PFSK-1 (cell line): Measurements from ENCODE around the gene HSP90AA1.

Experiments
- FOXP2 ChIP-seq: optimal IDR thresholded peaks from 2 replicates; pipeline ENCODE3; 2011; ENCODE audit warnings: borderline replicate concordance, control low read depth, inconsistent platforms; ENCODE audit not compliant: insufficient read depth; ENCODE audit errors: extremely low read length, extremely low read depth
- POLR2AphosphoS5 ChIP-seq: IDR thresholded peaks from 2 replicates; pipeline ENCODE4 v1.6.1; 2012; ENCODE audit warnings: low read depth, mild to moderate bottlenecking, control low read depth, low read length, moderate library complexity
- SIN3A ChIP-seq: IDR thresholded peaks from 2 replicates; pipeline ENCODE4 v1.6.1; 2012; ENCODE audit warnings: mild to moderate bottlenecking, low read length, moderate library complexity, borderline replicate concordance; ENCODE audit not compliant: insufficient read depth
- TAF1 ChIP-seq: IDR thresholded peaks from 2 replicates; pipeline ENCODE4 v1.6.1; 2012; ENCODE audit warnings: low read length, control low read depth, borderline replicate concordance; ENCODE audit not compliant: insufficient read depth
- TF ChIP-seq, protein P1 (sequence below), 2 experiments: IDR thresholded peaks; 2 replicates each; pipeline versions ENCODE4 v1.6.1 to v1.8.0; 2011 to 2012; ENCODE audit warnings: low read depth in 2 of 2, low read length in 2 of 2, control low read depth in 1 of 2, inconsistent platforms in 1 of 2, mild to moderate bottlenecking in 1 of 2, moderate library complexity in 1 of 2; ENCODE audit not compliant: insufficient read depth in 1 of 2

HSP90AA1 gene

DNA sequence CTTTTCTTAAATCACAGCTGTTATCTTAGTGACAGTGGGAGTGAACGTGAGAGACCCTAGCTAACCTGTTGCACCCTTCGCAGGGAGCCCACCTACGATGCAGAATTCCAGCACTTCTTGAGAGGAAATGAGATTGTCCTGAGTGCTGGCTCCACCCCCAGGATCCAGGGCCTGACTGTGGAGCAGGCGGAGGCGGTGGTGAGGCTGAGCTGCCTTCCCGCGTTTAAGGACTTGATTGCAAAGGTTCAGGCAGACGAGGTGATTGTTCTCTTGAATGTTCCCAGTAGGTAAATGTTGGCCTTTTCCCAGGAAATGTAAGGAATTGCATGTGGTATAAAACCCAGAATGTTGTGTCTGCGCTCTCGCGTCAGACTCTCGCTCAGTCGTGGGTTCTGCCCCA lies 46.7 kb downstream of the HSP90AA1 start:
- TF ChIP-seq, protein P1, sequence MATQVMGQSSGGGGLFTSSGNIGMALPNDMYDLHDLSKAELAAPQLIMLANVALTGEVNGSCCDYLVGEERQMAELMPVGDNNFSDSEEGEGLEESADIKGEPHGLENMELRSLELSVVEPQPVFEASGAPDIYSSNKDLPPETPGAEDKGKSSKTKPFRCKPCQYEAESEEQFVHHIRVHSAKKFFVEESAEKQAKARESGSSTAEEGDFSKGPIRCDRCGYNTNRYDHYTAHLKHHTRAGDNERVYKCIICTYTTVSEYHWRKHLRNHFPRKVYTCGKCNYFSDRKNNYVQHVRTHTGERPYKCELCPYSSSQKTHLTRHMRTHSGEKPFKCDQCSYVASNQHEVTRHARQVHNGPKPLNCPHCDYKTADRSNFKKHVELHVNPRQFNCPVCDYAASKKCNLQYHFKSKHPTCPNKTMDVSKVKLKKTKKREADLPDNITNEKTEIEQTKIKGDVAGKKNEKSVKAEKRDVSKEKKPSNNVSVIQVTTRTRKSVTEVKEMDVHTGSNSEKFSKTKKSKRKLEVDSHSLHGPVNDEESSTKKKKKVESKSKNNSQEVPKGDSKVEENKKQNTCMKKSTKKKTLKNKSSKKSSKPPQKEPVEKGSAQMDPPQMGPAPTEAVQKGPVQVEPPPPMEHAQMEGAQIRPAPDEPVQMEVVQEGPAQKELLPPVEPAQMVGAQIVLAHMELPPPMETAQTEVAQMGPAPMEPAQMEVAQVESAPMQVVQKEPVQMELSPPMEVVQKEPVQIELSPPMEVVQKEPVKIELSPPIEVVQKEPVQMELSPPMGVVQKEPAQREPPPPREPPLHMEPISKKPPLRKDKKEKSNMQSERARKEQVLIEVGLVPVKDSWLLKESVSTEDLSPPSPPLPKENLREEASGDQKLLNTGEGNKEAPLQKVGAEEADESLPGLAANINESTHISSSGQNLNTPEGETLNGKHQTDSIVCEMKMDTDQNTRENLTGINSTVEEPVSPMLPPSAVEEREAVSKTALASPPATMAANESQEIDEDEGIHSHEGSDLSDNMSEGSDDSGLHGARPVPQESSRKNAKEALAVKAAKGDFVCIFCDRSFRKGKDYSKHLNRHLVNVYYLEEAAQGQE (IDR thresholded peaks at IDR 0.05; ENCODE audit: insufficient read depth in 1 of 2, low read depth in 2 of 2, low read length in 2 of 2): no peak
- TF ChIP-seq TAF1: no peak
- no peak for TF ChIP-seq SIN3A
- no peak for TF ChIP-seq FOXP2
- TF ChIP-seq POLR2AphosphoS5: no peak

DNA sequence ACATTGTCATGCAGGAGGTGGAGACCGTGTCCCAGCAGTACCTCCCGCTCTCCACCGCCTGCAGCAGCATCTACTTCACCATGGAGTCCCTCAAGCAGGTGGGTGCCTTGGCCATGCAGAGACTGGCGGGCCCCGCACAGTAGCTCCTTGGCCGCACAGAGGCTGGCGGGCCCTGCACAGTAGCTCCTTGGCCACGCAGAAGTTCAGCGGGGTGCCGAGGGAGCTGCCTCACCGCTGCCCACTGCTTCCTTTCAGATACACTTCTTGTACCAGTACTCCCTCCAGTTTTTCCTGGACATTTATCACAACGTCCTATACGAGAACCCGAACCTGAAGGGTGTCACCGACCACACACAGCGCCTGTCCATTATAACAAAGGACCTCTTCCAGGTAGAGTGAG lies 47.7 kb downstream of the HSP90AA1 start:
- TF ChIP-seq FOXP2: no peak
- TF ChIP-seq SIN3A: no peak
- TF ChIP-seq, protein P1 (IDR thresholded peaks at IDR 0.05; ENCODE audit: insufficient read depth in 1 of 2, low read depth in 2 of 2, low read length in 2 of 2): no peak
- TF ChIP-seq TAF1: no peak
- no peak for TF ChIP-seq POLR2AphosphoS5

DNA sequence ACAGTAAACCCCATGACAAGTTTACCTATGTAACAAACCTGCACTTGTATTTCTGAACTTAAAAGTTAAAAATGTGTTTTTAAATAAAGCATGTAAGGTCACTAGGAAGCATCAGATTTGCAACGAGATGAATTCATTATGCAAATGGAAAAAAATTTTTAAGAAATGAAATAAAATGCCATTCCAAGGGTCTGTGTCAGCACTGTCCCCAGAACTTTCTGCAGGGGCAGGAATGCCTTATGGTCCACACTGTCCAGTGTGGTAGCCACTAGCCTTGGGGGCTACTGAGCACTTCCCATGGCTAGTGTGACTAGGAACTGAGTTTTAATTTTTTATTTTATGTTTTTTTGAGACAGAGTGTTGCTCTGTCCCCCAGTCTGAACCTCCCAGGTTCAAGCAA lies 49.2 kb downstream of the HSP90AA1 start:
- TF ChIP-seq TAF1: no peak
- no peak for TF ChIP-seq POLR2AphosphoS5
- TF ChIP-seq, protein P1 (IDR thresholded peaks at IDR 0.05; ENCODE audit: insufficient read depth in 1 of 2, low read depth in 2 of 2, low read length in 2 of 2): no peak
- no peak for TF ChIP-seq FOXP2
- TF ChIP-seq SIN3A: no peak

DNA sequence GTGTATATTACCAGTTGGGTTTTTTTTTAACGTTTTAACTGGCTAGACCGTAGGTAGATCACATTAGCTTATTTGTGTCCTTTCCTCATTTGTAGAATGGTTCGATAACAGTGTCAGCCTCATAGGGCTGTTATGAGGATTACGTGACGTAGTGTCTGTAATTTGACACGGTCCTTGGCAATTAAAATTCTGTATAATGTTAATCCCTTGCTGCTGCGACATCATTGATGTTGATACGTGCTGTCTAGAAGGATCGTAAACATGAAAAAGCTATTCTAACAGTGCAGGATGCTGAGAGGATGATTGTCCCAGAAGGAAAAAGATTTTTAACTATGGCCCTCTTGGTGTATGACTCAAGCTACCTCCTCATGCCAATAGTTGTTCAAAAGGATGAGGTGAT lies 50.9 kb downstream of the HSP90AA1 start:
- TF ChIP-seq POLR2AphosphoS5 (no peak), TAF1 (no peak)

DNA sequence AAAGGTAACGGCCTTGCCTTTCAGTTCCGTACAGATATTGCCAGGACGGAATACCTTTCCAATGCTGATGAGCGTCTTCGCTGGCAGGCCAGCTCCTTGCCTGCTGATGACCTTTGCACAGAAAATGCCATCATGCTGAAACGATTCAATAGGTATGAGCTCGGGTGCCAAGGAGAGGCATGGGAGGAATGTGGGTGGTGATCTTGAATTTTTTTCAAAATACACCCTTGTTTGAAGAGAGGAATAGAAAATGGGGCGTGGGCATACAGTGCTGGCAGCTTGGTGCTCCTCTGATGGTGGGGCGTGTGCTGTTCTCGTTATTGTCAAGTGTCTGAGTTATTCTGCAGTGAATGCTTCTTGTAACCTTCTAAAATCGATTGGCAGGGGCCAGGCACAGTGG lies 52.5 kb downstream of the HSP90AA1 start:
- TF ChIP-seq POLR2AphosphoS5 (no peak), FOXP2 (no peak), SIN3A (no peak), TAF1 (no peak)
- TF ChIP-seq, protein P1 (IDR thresholded peaks at IDR 0.05; ENCODE audit: insufficient read depth in 1 of 2, low read depth in 2 of 2, low read length in 2 of 2): no peak
